VCaP (cell line): ENCODE results near the gene ABTB2.

Source experiments
- H3K27ac ChIP-seq: fragments of 450-650 bp; 2 replicates; pipeline ENCODE4 v1.5.1; 2017
- TF ChIP-seq, protein P1 (sequence below): fragments of 450-650 bp; conservative IDR thresholded peaks from 2 replicates; pipeline ENCODE4 v1.5.1; 2017; ENCODE audit warnings: mild to moderate bottlenecking, moderate library complexity

The ABTB2 gene

DNA sequence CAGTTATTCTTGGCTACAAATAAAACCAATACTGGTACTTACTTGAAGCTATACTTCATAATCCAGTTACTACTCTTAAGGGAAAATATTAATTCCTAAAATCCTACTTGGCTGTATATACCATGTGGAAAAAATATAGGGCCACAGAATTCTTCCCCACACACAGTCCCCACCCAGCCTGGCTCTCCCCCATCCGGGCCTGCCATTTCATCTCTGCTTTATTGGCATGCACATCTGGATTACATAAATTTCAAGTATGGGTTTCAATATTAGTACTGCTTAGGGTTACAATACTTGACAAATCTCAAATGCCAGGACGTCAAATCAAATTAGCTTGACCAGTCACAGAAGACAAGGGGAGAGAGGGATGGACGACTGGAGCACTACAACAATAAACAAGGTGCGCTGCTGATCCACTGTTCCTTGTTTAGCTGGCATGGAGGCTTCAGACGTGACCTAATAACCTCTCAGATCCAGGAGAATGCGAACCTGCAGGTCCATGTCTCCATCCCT, 81.4 kb downstream of the ABTB2 start:
- peak overlapping the region; percentile 72; the same call in 1 of the 2 replicates for H3K27ac ChIP-seq
- TF ChIP-seq, protein P1, sequence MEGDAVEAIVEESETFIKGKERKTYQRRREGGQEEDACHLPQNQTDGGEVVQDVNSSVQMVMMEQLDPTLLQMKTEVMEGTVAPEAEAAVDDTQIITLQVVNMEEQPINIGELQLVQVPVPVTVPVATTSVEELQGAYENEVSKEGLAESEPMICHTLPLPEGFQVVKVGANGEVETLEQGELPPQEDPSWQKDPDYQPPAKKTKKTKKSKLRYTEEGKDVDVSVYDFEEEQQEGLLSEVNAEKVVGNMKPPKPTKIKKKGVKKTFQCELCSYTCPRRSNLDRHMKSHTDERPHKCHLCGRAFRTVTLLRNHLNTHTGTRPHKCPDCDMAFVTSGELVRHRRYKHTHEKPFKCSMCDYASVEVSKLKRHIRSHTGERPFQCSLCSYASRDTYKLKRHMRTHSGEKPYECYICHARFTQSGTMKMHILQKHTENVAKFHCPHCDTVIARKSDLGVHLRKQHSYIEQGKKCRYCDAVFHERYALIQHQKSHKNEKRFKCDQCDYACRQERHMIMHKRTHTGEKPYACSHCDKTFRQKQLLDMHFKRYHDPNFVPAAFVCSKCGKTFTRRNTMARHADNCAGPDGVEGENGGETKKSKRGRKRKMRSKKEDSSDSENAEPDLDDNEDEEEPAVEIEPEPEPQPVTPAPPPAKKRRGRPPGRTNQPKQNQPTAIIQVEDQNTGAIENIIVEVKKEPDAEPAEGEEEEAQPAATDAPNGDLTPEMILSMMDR = no peak

DNA sequence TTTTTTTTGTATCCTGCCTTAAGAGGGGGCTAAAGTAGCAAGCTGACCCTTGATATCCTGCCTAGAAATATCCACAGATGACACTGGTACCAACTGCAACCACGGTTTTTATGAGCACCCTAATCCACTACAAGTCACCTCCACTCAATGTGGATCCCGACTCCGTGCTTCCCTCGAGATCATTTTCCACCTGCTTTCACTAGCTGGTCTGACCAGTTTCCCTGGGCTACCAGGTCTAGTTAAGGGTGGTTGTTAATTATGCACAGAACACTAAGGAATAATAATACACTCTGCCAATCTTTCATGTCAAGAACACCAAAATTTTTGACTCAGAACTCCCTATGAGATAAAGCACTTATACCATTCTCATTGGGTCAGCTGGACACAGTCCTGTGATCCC, 82.3 kb downstream of the ABTB2 start:
- TF ChIP-seq, protein P1 = no peak

DNA sequence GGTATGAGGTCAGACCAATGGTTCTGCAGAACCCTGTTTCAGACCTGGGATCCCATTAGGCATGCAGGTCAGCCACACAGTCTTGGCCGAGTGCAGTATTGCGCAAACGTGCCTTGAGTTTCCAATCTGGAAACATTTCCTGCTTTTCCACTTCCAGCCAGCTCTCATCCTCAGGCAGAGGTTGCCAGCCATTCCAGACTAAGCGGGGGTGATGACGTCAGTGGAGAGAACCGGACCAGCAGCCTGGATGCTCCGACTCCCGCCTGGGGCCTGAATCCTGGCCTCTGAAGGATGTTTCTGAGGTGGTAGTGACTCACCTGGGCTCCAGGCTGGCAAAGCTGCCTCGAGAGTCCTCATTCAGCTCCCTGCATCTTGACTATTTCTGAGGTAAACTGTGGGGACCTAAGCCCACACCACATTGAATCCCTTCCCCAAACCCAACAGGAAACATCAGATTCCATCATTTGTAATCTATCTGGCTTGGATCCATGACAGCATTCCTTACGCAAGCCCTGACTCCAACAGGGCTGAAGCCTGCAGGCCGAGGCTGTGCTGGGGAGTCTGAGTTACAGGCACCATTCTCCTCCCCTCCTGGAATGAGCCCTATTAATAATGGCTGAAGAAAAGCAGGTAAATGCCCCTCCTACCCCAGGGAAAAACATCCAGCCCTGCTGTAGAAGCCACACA, 83.0 kb downstream of the ABTB2 start:
- TF ChIP-seq, protein P1 = no peak
- peak overlapping the region; percentile 72 for H3K27ac ChIP-seq

More for the DNA sequence above, 82.3 kb downstream of the ABTB2 start:
- H3K27ac ChIP-seq = peak overlapping the region; percentile 72

DNA sequence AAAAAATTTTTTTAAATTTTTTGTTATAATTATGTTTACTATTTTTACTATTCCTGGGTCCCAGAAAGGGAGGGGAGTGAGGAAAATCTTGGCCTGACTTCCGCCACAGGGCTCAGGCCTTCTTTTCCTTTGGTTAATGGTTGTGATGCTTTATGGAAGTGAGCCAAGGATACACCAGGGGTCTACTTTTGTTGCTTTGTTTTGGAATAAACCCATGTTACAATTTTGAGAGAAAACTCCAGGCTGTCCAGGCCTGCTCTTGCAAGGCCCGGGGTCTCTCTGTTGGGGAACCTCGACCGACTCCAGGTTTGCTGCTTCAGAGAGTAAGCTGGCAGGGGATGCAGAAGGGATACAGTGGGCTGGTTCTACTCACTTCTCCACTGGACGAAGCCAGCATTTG, 84.7 kb downstream of the ABTB2 start:
- H3K27ac ChIP-seq = no peak overlapping the region

DNA sequence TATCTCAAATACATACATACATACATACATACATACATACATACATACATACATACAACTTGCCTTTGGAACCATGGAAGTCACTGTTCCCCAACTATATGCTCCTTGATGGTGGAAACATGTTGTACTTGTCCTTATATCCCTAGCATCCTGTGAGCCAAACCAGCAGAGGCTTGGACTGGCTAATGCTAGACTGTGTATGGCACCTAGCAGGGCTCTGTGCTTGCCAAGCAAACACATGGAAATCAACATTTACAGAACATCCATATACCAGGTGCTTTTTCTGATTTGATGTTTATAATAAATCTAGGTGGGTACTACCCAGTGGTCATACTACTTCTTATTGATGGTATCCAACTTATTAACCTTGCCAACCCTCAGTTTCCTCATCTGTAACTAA, 86.1 kb downstream of the ABTB2 start:
- H3K27ac ChIP-seq = no peak overlapping the region
- TF ChIP-seq, protein P1 = no peak

More for the DNA sequence above, 84.7 kb downstream of the ABTB2 start:
- TF ChIP-seq, protein P1 = no peak

DNA sequence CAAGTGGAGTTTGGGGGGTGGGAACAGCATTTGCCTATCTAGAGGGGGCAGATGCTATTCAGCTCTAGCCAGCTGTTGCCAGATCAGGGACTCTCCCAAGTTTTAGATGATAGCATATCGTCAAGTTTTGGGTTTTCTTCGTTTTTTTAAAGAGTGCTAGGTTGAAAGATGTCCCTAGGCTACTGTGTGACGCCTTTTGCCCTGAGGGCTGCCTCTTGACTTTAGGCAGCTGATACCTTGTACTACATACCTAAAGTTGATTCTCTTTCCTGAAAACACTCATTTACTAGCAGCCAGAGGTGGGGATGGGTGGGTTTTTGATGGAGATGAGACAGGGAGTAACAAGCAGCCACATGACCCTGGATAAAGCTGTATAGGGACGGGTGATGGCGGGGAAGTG, 87.1 kb downstream of the ABTB2 start:
- TF ChIP-seq, protein P1 = no peak
- H3K27ac ChIP-seq = no peak overlapping the region

DNA sequence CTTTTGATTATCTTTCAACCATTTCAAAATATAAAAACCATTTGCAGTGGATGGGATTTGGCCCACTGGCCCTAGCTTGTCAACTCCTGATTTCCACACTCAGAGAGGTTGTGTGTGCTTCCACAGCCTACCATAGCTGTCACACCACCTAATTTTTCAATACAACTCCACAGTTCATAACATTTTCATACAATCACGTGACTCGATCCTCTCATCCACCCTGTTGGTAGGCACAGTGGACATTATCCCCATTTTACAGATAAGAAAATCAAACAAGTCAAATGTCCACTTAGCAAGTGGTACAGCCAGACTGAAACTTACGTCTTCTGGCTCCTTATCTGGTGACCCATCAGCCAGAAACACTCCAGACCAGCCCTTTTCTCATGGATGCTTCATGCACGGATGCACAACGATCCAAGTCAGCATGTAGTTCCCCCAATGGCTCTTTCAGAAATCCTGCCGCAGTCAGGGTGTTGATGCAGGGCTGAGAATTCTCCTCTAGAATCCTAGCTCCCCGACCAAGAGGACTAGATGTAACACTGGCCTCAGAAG, 88.0 kb downstream of the ABTB2 start:
- TF ChIP-seq, protein P1 = no peak

More for the DNA sequence above, 88.0 kb downstream of the ABTB2 start:
- no peak overlapping the region for H3K27ac ChIP-seq
